ENCODE results near the gene PI4KB.

GRCh38 chr1:151342021-151342420 lies 14.8 kb upstream of the PI4KB start:
- TF ChIP-seq CTCF (conservative IDR thresholded peaks at IDR 0.05; ENCODE audit: low read depth in 2 of 2) (no peak), EZH2 (IDR thresholded peaks at IDR 0.05; ENCODE audit: low read depth, unreplicated experiment) (no peak), EZH2phosphoT487 (IDR thresholded peaks at IDR 0.05; ENCODE audit: unreplicated experiment) (no peak), REST (IDR thresholded peaks at IDR 0.05; ENCODE audit: unreplicated experiment) (no peak)
